Measurements from ENCODE around the gene TXNL4A. TPM values are rescaled to one million over a fixed set of nuclear protein-coding genes. Genes with fewer than 3 reads are reported as not detected.
"Not testable (repeated sequence)": the region's sequence is repeated elsewhere in the genome, so short reads cannot be mapped to it uniquely, and the experiment has no call there.

The TXNL4A gene
- total RNA-seq, 1 experiment from 2014 or later, result 216 TPM

GRCh38 chr18:80029690-80030089 lies 41.3 kb upstream of the TXNL4A start:
- Histone ChIP-seq H3K27me3 (replicated peaks; ENCODE audit: insufficient read depth, low read depth, low read length, poor library complexity) (no peaks in the 10 kb centered on the region), H3K27ac (ENCODE audit: low read depth, low read length, poor library complexity, severe bottlenecking) (no peak overlapping the region), H3K4me3 (ENCODE audit: low read depth, low read length, poor library complexity, severe bottlenecking) (no peak overlapping the region), H3K9me3 (ENCODE audit: low read depth, low read length, poor library complexity, severe bottlenecking) (peaks cover 14% of the 10 kb centered on the region), H3K4me1 (ENCODE audit: insufficient read depth, low read length, poor library complexity, severe bottlenecking) (peaks cover 4% of the 10 kb centered on the region), H3K36me3 (ENCODE audit: insufficient read depth, low read length, poor library complexity, severe bottlenecking) (no peaks in the 10 kb centered on the region)
- DNase-seq (ENCODE audit: low spot score), result no peak
- no TSS peak for BruUV-seq (replicated peaks)
- intact Hi-C loops (cut with micrococcal nuclease; ENCODE audit: unreplicated experiment), result loop anchor here (5.0 to 10.0 kb wide), 2 partner anchors 77 to 635 kb away; partner anchors contain the start of genes NFATC1 and SLC66A2
- POLR2A ChIA-PET (ENCODE audit: low non-redundant PET), result no interaction called here
- TF ChIP-seq CTCF (conservative IDR thresholded peaks at IDR 0.05; ENCODE audit: low read depth, low read length) (no peak), EZH2 (IDR thresholded peaks at IDR 0.05; ENCODE audit: borderline replicate concordance, low read depth, low read length, poor library complexity, severe bottlenecking) (no peak)
- CTCF ChIA-PET, result no interaction called here

GRCh38 chr18:80027719-80028118 lies 39.4 kb upstream of the TXNL4A start:
- POLR2A ChIA-PET (ENCODE audit: low non-redundant PET); H3K4me1 ChIP-seq (ENCODE audit: insufficient read depth, low read length, poor library complexity, severe bottlenecking); H3K4me3 ChIP-seq (ENCODE audit: low read depth, low read length, poor library complexity, severe bottlenecking); DNase-seq (ENCODE audit: low spot score); CTCF ChIA-PET; BruUV-seq (replicated peaks); H3K27ac ChIP-seq (ENCODE audit: low read depth, low read length, poor library complexity, severe bottlenecking); H3K36me3 ChIP-seq (ENCODE audit: insufficient read depth, low read length, poor library complexity, severe bottlenecking); intact Hi-C loops (cut with micrococcal nuclease; ENCODE audit: unreplicated experiment); H3K27me3 ChIP-seq (replicated peaks; ENCODE audit: insufficient read depth, low read depth, low read length, poor library complexity): not testable (repeated sequence)
- H3K9me3 ChIP-seq (ENCODE audit: low read depth, low read length, poor library complexity, severe bottlenecking), result peaks cover 34% of the 10 kb centered on the region

- TF ChIP-seq CTCF (conservative IDR thresholded peaks at IDR 0.05; ENCODE audit: low read depth, low read length) (no peak), EZH2 (IDR thresholded peaks at IDR 0.05; ENCODE audit: borderline replicate concordance, low read depth, low read length, poor library complexity, severe bottlenecking) (no peak)
- ChIA-PET POLR2A (ENCODE audit: low non-redundant PET) (no interaction called here), CTCF (no interaction called here)
- Histone ChIP-seq H3K4me1 (ENCODE audit: insufficient read depth, low read length, poor library complexity, severe bottlenecking) (no peaks in the 10 kb centered on the region), H3K9me3 (ENCODE audit: low read depth, low read length, poor library complexity, severe bottlenecking) (peaks cover 47% of the 10 kb centered on the region), H3K36me3 (ENCODE audit: insufficient read depth, low read length, poor library complexity, severe bottlenecking) (no peaks in the 10 kb centered on the region), H3K4me3 (ENCODE audit: low read depth, low read length, poor library complexity, severe bottlenecking) (no peak overlapping the region), H3K27me3 (replicated peaks; ENCODE audit: insufficient read depth, low read depth, low read length, poor library complexity) (no peaks in the 10 kb centered on the region), H3K27ac (ENCODE audit: low read depth, low read length, poor library complexity, severe bottlenecking) (no peak overlapping the region)
- intact Hi-C loops (cut with micrococcal nuclease; ENCODE audit: unreplicated experiment), result no loop called here
- DNase-seq (ENCODE audit: low spot score), result no peak
- no TSS peak for BruUV-seq (replicated peaks)
Observed at GRCh38 chr18:80026363-80026762, 38.0 kb upstream of the TXNL4A start.

- ChIA-PET POLR2A (ENCODE audit: low non-redundant PET) (no interaction called here), CTCF (no interaction called here)
- TF ChIP-seq EZH2 (IDR thresholded peaks at IDR 0.05; ENCODE audit: borderline replicate concordance, low read depth, low read length, poor library complexity, severe bottlenecking) (no peak), CTCF (conservative IDR thresholded peaks at IDR 0.05; ENCODE audit: low read depth, low read length) (peak; percentile 49)
- DNase-seq (ENCODE audit: low spot score), result peak; percentile 18
- peaks cover 62% of the 10 kb centered on the region for H3K9me3 ChIP-seq (ENCODE audit: low read depth, low read length, poor library complexity, severe bottlenecking)
- H3K27ac ChIP-seq (ENCODE audit: low read depth, low read length, poor library complexity, severe bottlenecking), result no peak overlapping the region
- H3K27me3 ChIP-seq (replicated peaks; ENCODE audit: insufficient read depth, low read depth, low read length, poor library complexity), result no peaks in the 10 kb centered on the region
- BruUV-seq (replicated peaks), result no TSS peak
- H3K4me3 ChIP-seq (ENCODE audit: low read depth, low read length, poor library complexity, severe bottlenecking), result no peak overlapping the region
- no peaks in the 10 kb centered on the region for H3K36me3 ChIP-seq (ENCODE audit: insufficient read depth, low read length, poor library complexity, severe bottlenecking)
- H3K4me1 ChIP-seq (ENCODE audit: insufficient read depth, low read length, poor library complexity, severe bottlenecking), result no peaks in the 10 kb centered on the region
- intact Hi-C loops (cut with micrococcal nuclease; ENCODE audit: unreplicated experiment), result no loop called here
Observed at GRCh38 chr18:80023173-80023572, 34.8 kb upstream of the TXNL4A start.

Data from A673 (cell line).